Neural crest cell (in vitro differentiated cells): ENCODE measurements around the gene RD3L. TPM values are rescaled to one million over a fixed set of nuclear protein-coding genes. Genes with fewer than 3 reads are reported as not detected.

Experiments used
- DNase-seq: peaks from one replicate; pipeline ENCODE4 v3.0.0; 2021; ENCODE audit warnings: low read depth, mixed read lengths, low spot score
- H3K27ac Mint-ChIP-seq: one replicate; pipeline ENCODE4 v1.8.0; 2021; ENCODE audit warnings: mild to moderate bottlenecking, mixed read lengths; ENCODE audit not compliant: unreplicated experiment
- H3K27me3 Mint-ChIP-seq: 2 replicates; pipeline ENCODE4 v1.8.0; 2021; ENCODE audit warnings: low read depth, mild to moderate bottlenecking, mixed read lengths
- H3K36me3 Mint-ChIP-seq: 2 replicates; pipeline ENCODE4 v1.8.0; 2021; ENCODE audit warnings: low read depth, mild to moderate bottlenecking, mixed read lengths
- H3K4me1 Mint-ChIP-seq: 2 replicates; pipeline ENCODE4 v1.8.0; 2021; ENCODE audit warnings: mixed read lengths
- H3K4me3 Mint-ChIP-seq: one replicate; pipeline ENCODE4 v1.8.0; 2021; ENCODE audit warnings: mild to moderate bottlenecking, mixed read lengths
- H3K9me3 Mint-ChIP-seq: 2 replicates; pipeline ENCODE4 v1.8.0; 2021; ENCODE audit warnings: mixed read lengths
- CTCF ChIP-seq: fragments of 200-600 bp; sonication (generic); conservative IDR thresholded peaks from 2 replicates; pipeline ENCODE4 v1.5.0; 2021; ENCODE audit warnings: antibody characterized with exemption, mild to moderate bottlenecking
- total RNA-seq: library from RNA; stranded (reverse); gene quantifications from 2 replicates; pipeline ENCODE4 v1.2.1, GENCODE V29; 2021

Gene RD3L
- total RNA-seq, 1 donor from 2014 or later, result not detected

GRCh38 chr14:103920981-103921854 lies 21.1 kb downstream of the RD3L start:
- peak overlapping the region; percentile 94 for H3K4me3 Mint-ChIP-seq
- no peaks in the 10 kb centered on the region for H3K9me3 Mint-ChIP-seq
- no peaks in the 10 kb centered on the region for H3K36me3 Mint-ChIP-seq
- peaks cover 5% of the 10 kb centered on the region for H3K27me3 Mint-ChIP-seq
- H3K4me1 Mint-ChIP-seq, result peaks cover 6% of the 10 kb centered on the region
- peak; percentile 92 for DNase-seq
- peak; percentile 99 for TF ChIP-seq CTCF
- peak overlapping the region; percentile 92 for H3K27ac Mint-ChIP-seq

GRCh38 chr14:103916636-103917262 lies 25.6 kb downstream of the RD3L start:
- peaks cover 6% of the 10 kb centered on the region for H3K4me1 Mint-ChIP-seq
- H3K36me3 Mint-ChIP-seq, result peaks cover 2% of the 10 kb centered on the region
- DNase-seq, result no peak
- no peaks in the 10 kb centered on the region for H3K9me3 Mint-ChIP-seq
- no peak overlapping the region for H3K27ac Mint-ChIP-seq
- no peak overlapping the region for H3K4me3 Mint-ChIP-seq
- no peak for TF ChIP-seq CTCF
- no peaks in the 10 kb centered on the region for H3K27me3 Mint-ChIP-seq

- no peak overlapping the region for H3K27ac Mint-ChIP-seq
- DNase-seq, result no peak
- no peak for TF ChIP-seq CTCF
- H3K4me1 Mint-ChIP-seq, result peaks cover 1% of the 10 kb centered on the region
- H3K4me3 Mint-ChIP-seq, result no peak overlapping the region
- no peaks in the 10 kb centered on the region for H3K9me3 Mint-ChIP-seq
- H3K36me3 Mint-ChIP-seq, result peaks cover 2% of the 10 kb centered on the region
- no peaks in the 10 kb centered on the region for H3K27me3 Mint-ChIP-seq
These were observed 26.7 kb downstream of the RD3L start for GRCh38 chr14:103915616-103916015.

GRCh38 chr14:103910984-103911383 lies 31.3 kb downstream of the RD3L start:
- H3K36me3 Mint-ChIP-seq, result peaks cover 2% of the 10 kb centered on the region
- H3K4me1 Mint-ChIP-seq, result peaks cover 8% of the 10 kb centered on the region
- H3K27ac Mint-ChIP-seq, result no peak overlapping the region
- TF ChIP-seq CTCF, result no peak
- H3K27me3 Mint-ChIP-seq, result no peaks in the 10 kb centered on the region
- DNase-seq, result no peak
- H3K9me3 Mint-ChIP-seq, result no peaks in the 10 kb centered on the region
- no peak overlapping the region for H3K4me3 Mint-ChIP-seq

GRCh38 chr14:103910262-103910935 lies 31.9 kb downstream of the RD3L start:
- peak overlapping the region; percentile 39 for H3K27ac Mint-ChIP-seq

More at GRCh38 chr14:103910262-103910935, 31.9 kb downstream of the RD3L start:
- H3K4me1 Mint-ChIP-seq, result peaks cover 12% of the 10 kb centered on the region
- no peak overlapping the region for H3K4me3 Mint-ChIP-seq
- no peaks in the 10 kb centered on the region for H3K27me3 Mint-ChIP-seq
- peaks cover 2% of the 10 kb centered on the region for H3K36me3 Mint-ChIP-seq
- peak; percentile 56 for DNase-seq
- peak; percentile 90 for TF ChIP-seq CTCF
- H3K9me3 Mint-ChIP-seq, result no peaks in the 10 kb centered on the region
